ENCODE data around the gene ZNF500.
"Not testable (repeated sequence)": the region's sequence is repeated elsewhere in the genome, so short reads cannot be mapped to it uniquely, and the experiment has no call there.

The ZNF500 gene

DNA sequence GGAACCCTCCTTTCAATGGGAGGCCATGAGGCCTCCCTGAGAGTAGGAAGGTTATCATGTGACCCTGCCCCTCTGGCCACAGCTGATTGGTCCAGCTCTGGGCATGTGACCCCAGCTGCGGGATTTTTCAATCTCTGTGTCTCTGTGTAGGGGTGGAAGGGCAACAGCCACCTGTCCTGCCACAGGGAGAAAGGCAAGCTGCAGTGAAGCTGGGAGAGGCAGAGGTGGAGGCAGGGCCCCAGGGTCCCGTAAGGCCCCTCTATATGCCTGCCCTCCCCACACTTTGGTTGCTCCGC lies 21.7 kb downstream of the ZNF500 start:
- DNase-seq (ENCODE audit: low spot score): no peak

DNA sequence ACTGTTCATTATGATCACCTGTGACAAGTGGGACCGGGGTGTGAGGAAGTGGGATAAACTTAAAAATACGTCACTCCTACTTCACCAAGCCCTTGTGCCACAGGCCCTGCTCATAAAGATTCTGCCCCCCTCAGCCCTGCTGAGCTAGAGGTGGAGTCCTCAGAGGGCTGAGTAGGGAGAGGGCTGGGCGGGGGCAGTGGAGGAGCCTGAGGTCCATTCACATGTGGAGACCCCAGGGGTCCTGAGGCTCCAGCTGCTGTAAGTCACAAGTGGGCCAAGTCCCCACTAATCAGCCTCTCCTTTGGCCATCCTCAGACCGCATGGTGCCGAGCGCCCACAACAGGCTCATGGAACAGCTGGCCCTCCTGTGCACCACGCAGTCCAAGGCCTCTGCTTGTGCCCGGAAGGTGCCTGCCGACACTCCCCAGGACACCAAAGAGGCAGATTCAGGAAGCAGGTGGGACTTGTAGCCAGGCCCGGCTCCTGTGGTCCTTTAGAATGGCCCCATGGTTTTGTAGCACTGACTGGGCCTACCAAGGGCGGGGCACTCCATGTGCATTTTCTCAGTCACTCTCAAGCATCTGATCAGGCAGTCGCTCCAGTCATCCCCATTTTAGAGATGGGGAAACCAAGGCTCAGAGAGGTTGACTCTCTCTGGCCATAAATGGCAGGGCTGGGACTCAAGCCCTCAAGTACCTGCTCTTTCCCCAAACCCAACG lies 22.2 kb downstream of the ZNF500 start:
- DNase-seq (ENCODE audit: low spot score): no peak

DNA sequence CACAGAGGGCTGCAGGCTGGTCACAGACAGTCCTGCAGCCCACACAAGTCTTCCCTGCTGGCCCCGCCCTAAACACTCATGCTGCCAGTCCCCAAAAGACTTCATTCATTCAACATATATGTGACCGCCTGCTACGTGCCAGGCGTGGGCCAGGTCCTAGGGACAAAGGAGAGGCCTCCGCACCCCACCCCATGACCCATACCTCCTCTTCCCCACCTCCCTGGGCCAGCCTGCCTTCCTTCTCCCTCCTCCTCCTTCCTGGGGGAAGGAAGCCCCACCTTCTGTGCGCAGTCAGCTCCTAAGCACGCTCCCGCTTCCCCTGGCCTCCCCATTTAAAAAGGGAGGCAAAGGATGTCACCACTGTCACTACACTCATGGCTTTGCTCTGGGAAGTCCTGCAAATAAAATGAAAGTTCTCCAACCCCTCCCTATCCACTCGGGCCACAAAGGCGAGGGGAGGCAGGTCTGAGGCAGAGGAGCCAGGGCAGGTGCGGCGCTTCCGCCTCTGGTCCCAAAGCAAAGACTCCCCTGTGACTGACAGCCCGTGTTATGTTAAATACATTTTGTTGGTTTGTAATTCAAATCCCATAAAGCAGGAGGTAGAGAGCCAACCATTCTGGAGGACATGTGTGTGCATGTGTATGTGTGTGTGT lies 23.6 kb downstream of the ZNF500 start:
- DNase-seq (ENCODE audit: low spot score): no peak

DNA sequence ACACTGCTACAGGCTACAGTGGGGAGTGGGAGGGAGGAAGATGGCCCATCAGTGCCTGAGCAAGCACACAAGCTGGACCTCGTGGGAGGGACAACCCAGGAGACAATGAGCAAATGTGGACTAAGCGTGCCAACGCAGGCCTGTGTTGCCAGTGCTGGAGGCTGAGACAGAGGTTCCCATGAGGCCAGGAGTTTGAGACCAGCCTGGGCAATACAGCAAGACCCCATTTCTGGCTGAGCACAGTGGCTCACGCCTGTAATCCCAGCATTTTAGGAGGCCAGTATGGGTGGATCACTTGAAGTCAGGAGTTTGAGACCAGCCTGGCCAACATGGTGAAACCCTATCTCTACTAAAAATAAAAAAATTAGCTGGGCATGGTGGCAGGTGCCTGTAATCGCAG lies 28.6 kb downstream of the ZNF500 start:
- not testable (repeated sequence) for DNase-seq (ENCODE audit: low spot score)

DNA sequence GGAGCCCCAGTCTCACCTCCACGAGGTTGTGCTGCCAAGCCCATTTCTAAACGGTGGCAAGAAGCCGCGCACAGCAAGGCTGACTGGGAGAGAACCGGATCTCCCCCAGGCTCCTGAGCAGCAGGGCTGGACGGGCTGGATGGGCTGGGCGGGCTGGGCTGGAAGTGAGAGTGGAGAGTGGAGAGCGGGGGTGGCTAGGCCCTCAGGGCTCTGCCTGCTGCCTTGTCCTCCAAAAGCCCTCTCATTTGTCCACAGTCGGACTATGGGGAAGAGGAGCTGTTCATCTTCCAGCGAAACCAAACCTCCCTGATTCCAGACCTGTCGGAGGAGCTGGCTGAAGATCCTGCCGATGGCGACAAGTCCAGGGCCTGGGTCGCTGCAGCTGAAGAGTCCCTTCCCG lies 29.4 kb downstream of the ZNF500 start:
- DNase-seq (ENCODE audit: low spot score): no peak

DNA sequence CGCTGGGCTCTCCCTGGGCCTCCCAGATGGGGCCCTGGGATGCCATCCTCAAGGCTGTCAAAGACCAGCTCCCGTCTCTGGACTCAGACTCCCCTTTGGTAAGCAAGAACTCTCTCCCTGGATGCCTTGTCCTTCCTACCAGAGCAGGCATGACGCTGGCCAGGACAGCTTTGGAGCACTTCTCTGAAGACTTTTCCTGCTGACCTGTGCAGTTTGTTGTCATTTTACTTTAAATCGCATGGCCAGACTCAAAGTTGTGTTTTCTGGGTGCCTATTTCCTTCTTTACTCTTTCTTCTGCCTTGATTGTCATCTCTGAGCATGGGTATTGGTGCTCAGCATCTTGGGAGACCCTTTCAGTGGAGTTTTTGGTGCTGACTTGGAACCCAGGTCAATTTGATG lies 30.4 kb downstream of the ZNF500 start:
- no peak for DNase-seq (ENCODE audit: low spot score)

DNA sequence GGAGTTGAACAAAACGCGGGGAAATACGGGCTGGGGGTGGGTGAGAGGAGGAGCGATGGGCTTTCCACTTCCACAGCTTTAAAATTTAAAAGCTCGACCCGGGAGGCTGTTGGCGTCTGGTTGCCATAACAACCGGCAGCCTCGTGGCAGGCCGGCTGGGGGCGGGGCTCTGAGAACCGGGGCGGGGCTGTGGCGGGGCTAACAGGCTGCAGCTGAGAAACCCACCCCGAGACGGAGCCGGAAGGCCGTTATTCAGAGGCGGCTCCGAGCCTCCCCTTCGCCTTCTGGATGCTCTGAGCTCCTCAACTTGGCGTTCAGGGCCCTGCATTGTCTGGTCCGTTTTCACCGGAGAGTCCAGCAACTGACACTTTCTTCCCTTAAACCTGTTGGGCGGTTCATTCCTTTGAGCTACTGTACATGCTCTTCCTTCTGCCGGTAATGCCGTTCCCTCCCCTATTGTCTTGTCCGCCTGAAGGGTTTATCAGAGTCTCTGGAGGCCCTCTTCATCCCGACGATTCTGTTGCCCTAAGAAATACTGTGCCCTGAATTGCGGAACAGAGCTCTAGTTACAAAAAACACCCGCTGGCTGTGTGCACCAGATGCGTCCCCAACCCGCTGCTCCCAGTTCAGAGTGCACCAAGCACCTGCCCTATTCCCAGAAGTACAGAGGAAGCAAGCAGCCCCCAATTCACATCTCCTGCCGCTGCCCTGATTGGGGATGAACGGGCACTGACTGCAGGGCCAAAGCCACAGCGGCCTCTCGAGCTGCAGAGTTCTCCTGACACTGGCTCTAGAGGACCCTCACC lies 32.0 kb downstream of the ZNF500 start:
- peak; percentile 76 for DNase-seq (ENCODE audit: low spot score)

DNA sequence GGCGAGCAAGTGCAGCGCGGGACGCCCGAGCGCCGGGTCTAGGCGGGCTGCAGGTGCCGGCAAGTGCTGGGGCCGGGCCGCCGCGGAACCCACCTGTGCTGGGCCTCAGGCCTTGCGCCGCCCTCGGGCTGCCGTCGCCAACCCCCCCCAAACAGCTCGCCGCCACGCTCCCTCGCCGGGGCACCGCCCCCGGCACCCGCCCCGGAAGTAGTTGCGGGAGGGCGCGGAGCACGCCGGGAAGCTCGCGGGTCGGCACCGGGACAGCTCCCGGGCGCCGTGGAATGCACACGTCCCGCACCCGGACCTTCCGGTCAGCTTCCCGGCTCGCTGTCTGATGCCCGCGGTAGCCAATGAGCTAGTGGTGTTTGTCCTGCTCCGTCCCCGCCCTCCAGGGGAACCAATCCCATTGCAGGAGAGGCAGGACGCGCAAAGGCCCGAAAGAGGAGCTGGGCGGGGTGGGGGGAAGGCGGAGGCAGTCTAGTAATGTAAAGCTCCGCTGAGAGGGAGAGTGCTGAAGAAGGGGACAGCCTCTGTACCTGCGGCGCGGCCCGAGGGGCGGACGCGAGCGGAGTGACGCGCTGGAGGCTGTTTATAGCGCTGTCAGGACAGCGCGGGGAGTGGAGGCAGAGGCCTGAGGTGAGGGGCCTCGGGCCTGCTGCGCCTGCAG lies 32.8 kb downstream of the ZNF500 start, which contains the start of the genes ANKS3 and DNAAF8:
Gene ANKS3 (minus strand): TSS at position 209 of the 667 bp plus-strand sequence. CDS start 4,122 bp downstream, outside the sequence.
Gene DNAAF8 (plus strand): TSS at position 475 of the 667 bp plus-strand sequence. CDS start 1,978 bp downstream, outside the sequence.
- peak; percentile 95 for DNase-seq (ENCODE audit: low spot score)

DNA sequence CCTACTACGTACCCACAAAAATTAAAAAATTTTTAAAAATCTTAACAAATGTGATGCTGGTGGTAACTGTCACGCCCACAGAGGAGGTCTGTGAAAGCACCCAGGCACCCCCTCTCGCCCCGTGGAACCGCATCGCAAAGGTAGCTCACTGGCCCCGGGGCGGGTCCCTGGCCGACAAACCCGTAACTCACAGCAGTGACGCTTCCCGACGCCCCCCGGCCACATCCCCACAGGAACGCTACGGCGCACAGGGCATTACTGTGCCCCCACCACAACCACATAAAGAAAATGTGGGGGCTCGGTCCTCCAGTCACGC lies 33.3 kb downstream of the ZNF500 start:
- no peak for DNase-seq (ENCODE audit: low spot score)

DNA sequence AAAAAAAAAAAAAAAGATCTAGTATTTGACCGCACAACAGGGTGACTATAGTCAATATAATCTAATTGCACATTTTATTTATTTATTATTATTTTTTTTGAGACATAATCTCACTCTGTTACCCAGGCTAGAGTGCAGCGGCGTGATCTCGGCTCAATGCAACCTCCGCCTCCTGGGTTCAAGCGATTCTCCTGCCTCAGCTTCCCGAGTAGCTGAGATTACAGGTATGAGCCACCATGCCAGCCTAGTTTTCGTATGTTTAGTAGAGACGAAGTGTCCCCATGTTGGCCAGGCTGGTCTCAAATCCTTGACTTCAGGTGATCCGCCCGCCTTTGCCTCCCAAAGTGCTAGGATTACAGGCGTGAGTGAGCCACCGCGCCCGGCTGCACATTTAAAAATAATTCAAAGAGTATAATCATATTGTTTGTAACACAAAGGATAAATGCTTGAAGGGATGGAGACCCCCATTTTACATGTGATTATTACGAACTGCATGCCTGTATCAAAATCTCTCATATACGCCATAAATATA lies 33.7 kb downstream of the ZNF500 start:
- no peak for DNase-seq (ENCODE audit: low spot score)

DNA sequence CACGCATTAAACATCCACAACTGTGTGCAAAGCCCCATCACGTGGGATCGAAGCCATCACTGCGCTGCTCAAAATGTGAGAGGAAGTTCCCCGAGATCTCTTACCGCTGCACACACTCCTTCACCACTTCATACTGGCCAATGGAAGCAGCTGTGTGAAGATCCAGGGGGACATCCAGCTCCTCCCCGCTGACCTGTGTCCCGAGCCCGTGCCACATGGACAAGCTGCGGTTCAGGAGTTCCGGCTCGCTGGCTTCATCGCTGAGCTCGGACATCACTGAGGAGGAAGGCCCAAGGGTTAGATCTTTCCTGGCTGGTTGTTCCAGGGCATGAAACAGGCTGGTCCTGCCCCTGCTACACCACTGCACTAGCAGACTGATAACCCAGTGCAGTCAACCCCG lies 37.1 kb downstream of the ZNF500 start:
- DNase-seq (ENCODE audit: low spot score): no peak

DNA sequence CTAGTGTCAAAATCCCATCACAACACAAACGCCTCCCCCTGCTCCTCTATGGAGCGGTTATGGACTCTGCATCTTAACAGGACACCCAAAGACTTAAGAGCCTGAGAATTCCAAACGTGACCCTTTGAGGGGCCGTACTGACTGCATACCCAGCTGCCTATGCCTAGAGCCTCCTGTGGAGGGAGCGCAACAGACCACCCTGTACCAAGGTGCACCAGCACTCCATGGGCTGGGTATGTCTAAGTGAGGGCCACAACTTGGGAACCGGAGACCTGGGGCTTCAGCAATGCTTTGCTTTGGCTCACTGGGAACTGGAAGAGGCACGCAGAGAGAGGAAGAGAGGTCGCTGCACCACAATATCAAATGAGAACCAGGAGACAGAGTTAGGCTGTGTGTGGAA lies 38.3 kb downstream of the ZNF500 start:
- no peak for DNase-seq (ENCODE audit: low spot score)

DNA sequence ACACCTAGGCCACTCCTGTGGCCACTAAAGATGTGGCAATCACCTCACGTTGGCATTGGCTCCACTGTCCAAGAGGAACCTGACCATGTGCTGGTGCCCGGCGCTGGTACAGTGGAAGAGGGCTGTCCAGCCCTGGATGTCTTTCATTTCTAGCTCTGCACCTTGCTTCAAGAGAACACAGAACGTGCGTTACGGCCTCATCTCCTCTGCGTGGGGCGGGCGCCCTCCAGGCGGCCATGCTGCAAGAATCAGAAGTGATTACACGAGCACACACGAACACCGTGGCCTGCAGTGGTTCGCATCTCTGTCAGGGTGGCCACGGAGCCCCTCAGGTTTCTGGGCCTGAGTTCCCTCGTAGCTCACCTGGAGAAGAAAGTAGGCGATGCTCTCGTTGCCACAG lies 40.3 kb downstream of the ZNF500 start:
- no peak for DNase-seq (ENCODE audit: low spot score)

DNA sequence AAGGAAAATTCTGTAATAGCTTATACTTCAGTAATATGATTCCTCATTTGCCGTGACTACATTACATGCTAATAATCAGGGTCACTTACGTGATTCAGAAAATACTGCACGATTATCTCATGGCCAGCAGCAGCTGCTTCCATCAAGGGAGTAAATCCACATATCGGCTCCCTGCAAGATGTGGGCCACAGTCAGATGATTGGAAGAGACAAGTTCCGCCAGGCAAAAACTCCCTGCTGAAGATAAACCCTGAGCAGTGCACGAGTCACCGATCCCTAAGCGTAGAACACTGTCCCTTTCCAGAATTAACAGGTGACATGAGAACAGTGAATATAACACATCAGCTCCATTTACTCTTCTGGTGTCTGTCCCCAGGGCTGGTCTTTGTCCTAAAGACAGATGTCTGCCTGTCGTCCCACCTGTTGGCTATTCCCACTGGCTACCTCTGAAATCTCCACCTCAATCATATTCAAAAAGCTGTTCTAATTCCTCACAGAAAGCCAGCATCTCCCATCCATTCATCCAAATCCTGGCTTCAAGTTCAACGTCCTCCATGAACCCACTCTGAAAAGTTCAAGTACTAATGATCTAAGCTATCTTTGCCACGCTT lies 42.2 kb downstream of the ZNF500 start:
- DNase-seq (ENCODE audit: low spot score): no peak

DNA sequence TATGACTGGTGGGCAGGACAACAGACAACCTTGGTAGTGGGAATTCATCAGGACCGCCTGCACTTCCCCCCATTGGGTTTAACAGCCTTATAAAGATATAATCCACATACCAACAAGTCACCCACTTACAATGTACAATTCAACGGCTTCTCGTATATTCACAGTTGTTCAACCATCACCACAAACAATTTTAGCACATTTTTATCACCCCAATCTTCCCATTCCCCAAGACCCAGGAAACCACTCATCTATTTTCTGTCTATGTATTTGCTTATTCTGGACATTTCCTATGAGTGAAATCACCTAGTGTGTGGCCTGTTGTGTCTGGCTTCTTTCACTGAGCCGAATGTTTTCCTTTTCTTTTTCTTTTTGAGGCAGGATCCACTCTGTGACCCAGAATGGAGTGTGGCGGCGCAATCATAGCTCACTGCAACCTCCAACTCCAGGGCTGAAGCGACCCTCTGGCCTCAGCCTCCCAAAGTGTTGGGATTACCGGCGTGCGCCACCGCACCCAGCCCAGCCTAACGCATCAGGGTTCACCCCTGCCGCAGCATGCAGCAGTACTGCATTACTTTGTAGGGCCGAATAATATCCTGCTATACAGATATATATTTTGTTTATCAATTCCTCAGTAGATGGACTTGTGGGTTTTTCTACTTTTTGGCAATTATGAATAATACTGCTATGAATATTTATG lies 43.7 kb downstream of the ZNF500 start:
- no peak for DNase-seq (ENCODE audit: low spot score)

DNA sequence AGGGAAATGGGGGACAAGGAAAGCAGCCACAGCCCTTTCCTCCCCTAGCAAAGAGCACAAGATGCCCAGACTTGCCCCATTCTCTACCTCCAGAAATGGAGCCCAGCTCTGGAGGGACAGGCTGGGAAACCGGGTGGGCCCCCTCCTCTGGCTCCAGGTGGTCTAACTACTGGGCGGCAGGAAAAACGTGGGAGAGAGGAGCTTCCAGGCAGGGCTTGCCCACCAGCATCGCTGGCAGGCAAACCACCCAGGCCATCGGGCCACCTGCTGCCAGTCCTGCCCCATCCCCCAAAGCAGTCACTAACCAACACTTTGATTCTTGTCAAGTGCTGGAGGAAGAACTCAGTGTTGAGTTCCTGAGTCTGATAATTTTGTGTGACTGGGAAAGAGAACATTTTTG lies 48.5 kb downstream of the ZNF500 start:
- DNase-seq (ENCODE audit: low spot score): no peak

DNA sequence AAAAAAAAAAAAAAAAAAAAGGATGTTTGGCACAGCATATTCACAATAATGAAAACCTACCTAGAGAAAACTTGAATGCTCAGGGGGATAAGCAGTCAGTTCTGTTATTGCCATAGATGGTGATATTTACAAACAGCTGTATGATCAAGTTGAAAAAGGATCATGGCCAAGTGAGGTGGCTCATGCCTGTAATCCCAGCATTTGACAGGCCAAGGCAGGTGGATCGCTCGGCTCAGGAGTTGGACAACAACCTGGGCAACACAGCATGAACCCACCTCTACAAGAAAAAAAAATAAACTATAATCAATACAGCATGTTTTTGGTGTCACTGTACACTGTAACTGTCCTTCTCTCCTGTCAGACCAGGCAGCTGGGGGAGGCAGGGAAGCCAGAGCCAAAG lies 52.0 kb downstream of the ZNF500 start:
- DNase-seq (ENCODE audit: low spot score): no peak

DNA sequence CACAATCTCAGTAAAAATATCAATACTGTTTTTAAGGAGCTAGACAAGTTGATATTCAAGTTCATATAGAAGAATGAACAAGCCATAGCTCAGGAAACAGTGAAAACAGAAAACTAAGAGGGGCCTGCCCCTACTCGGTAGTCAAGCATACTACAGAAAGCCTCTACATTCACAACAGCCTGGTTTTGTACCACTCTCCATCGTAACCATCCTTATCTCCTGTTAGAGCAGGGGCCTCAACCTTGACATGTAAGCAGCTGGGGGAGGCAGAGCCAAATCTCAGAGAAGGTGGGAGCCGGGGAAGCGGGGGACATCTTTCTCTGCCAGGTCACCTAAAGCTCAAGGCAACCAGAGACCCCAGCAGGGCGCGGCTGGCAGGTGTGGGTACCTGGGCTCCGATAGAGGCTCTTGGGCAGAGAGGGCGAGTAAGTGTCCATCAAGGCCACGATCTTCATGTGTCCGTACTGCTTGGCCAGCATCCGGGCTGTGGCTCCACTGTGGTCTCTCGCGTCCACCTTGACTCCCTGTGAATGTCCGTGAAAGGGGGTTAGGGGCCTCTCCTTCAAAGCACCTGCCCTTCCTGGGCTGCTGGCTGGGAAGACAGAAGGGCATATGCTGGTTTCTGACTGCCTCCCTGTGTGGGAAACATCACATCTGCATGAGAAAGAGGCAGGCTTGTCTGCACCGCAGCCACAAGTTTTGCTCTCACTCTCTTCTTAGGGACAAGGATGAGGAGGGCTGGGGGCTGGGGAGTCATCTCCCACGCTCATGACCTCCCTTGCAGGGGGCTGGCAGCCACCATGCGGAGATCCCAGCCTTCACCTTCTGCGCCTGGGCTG lies 53.1 kb downstream of the ZNF500 start:
- no peak for DNase-seq (ENCODE audit: low spot score)

DNA sequence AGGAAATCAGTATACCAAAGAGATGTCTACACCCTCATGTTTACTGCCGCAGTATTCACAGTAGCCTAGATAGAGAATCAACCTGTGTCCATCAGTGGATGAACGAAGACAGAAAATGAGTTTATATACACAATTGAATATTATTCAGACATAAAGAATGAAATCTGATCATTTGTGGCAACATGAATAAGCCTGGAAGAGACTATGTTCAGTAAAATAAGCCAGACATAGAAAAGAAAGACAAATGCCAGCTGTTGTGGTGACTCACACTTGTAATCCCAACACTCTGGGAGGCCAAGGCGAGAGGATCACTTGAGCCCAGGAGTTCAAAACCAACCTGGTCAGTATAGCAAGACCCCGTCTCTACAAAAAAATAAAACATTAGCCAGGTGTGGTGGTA lies 57.5 kb downstream of the ZNF500 start:
- no peak for DNase-seq (ENCODE audit: low spot score)

DNA sequence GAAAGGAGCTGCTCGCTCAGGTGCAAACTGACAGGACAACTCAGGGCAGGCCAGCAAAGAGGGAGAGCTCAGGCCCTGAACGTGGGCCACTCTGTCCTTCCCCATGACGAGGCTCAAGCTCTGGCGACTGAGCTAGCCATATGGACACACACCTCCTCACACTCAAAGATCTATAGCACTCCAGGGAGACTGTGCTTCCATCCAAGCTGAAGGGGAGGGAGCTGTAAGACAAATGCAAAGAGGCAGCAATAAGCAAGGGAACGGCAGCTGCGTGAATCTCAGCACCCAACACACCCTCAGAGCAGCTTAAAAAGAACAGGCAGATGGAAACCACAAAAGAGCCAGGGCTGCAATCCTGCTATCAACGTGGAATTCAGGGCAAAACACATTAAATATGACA lies 60.1 kb downstream of the ZNF500 start:
- DNase-seq (ENCODE audit: low spot score): no peak

Measured in SK-N-DZ (cell line).